Left lung (tissue), 10 donors: Measurements from ENCODE around the gene TLE3. TPM values are rescaled to one million over a fixed set of nuclear protein-coding genes. Genes with fewer than 3 reads are reported as not detected.
"Not testable (repeated sequence)": the region's sequence is repeated elsewhere in the genome, so short reads cannot be mapped to it uniquely, and the experiment has no call there.

Experiments used
- ATAC-seq: fragments of 200-7000 bp; cut with Tn5 transposase; one replicate; pipeline ENCODE4 v1.9.1; 2020; ENCODE audit warnings: moderate library complexity
- DNase-seq, 4 donors: peaks; one replicate each; pipeline ENCODE4 v3.0.0-alpha.2; 2013 to 2020
- H3K27ac ChIP-seq, 2 donors: fragments of 200-600 bp; sonication (generic) in 1 of 2; one replicate each; pipeline versions ENCODE4 v1.5.0 to v1.8.0; 2020 to 2021
- H3K27me3 ChIP-seq, 2 donors: fragments of 200-600 bp; sonication (generic) in 1 of 2; one replicate each; pipeline versions ENCODE4 v1.5.0 to v1.8.0; 2020 to 2021
- H3K36me3 ChIP-seq, 2 donors: fragments of 200-600 bp; sonication (generic) in 1 of 2; one replicate each; pipeline versions ENCODE4 v1.5.0 to v1.8.0; 2020 to 2021
- H3K4me1 ChIP-seq, 2 donors: fragments of 200-600 bp; one replicate each; pipeline ENCODE4 v1.8.0; 2021
- H3K4me3 ChIP-seq, 2 donors: fragments of 200-600 bp; sonication (generic) in 1 of 2; one replicate each; pipeline versions ENCODE4 v1.5.0 to v1.8.0; 2020 to 2021; ENCODE audit warnings: mild to moderate bottlenecking in 1 of 2
- H3K9me3 ChIP-seq, 2 donors: fragments of 200-600 bp; sonication (generic) in 1 of 2; one replicate each; pipeline versions ENCODE4 v1.5.0 to v1.8.0; 2020 to 2021
- CTCF ChIP-seq, 2 donors: fragments of 200-600 bp; sonication (generic) in 1 of 2; IDR thresholded peaks; one replicate each; pipeline versions ENCODE4 v1.5.0 to v1.8.0; 2021; ENCODE audit warnings: antibody characterized with exemption in 2 of 2
- intact Hi-C, 2 donors: fragments of 100-400 bp; cut with DNase I; formaldehyde crosslinking; loops; one replicate each; pipeline versions ENCODE4 v1.11.2 to v1.14.2; 2022
- polyA plus RNA-seq, 6 donors: library from polyadenylated mRNA; unstranded; fragments of 120-200 nt; gene quantifications; one replicate each; pipeline ENCODE4 v1.2.1, GENCODE V29; 2013; ENCODE audit not compliant: insufficient read length in 6 of 6
- total RNA-seq, 2 donors: library from RNA; stranded (reverse); fragmentation: NEBNext Ultra II Directional; extraction: Animal tissue kit (Norgen Biotek cat#: 25700); gene quantifications; one replicate each; pipeline ENCODE4 v1.2.1, GENCODE V29; 2021
- donor health status: DM: no; HTN: yes; CAD: no.
- donor health status: DM: no; HTN: no; CAD: no.

TLE3 gene
- total and polyA plus RNA-seq, 8 donors: 48.2 to 77.2 (median 62.0) TPM

GRCh38 chr15:70119911-70120508 lies 22.3 kb upstream of the TLE3 start:
- H3K27me3 ChIP-seq: no peaks in the 10 kb centered on the region
- ATAC-seq: no peak
- no peak for DNase-seq
- peaks cover 0 to 11% of the 10 kb centered on the region in 2 donors for H3K4me1 ChIP-seq
- intact Hi-C loops: no loop called here
- TF ChIP-seq CTCF (IDR thresholded peaks at IDR 0.05): no peak
- no peaks in the 10 kb centered on the region for H3K36me3 ChIP-seq
- H3K4me3 ChIP-seq: no peak overlapping the region
- no peak overlapping the region for H3K27ac ChIP-seq
- no peaks in the 10 kb centered on the region for H3K9me3 ChIP-seq

- intact Hi-C loops: no loop called here
These were observed 20.9 kb upstream of the TLE3 start for GRCh38 chr15:70118599-70118998.

GRCh38 chr15:70116317-70116716 lies 18.6 kb upstream of the TLE3 start:
- DNase-seq: no peak
- TF ChIP-seq CTCF (IDR thresholded peaks at IDR 0.05): no peak
- no peaks in the 10 kb centered on the region for H3K9me3 ChIP-seq
- ATAC-seq: no peak
- peaks cover 12 to 40% of the 10 kb centered on the region in 2 donors for H3K4me1 ChIP-seq
- no peaks in the 10 kb centered on the region for H3K36me3 ChIP-seq
- intact Hi-C loops: no loop called here
- no peaks in the 10 kb centered on the region for H3K27me3 ChIP-seq
- H3K27ac ChIP-seq: no peak overlapping the region
- no peak overlapping the region for H3K4me3 ChIP-seq

More at GRCh38 chr15:70118599-70118998, 20.9 kb upstream of the TLE3 start:
- no peak overlapping the region for H3K27ac ChIP-seq
- H3K4me3 ChIP-seq: no peak overlapping the region
- peaks cover 5 to 23% of the 10 kb centered on the region in 2 donors for H3K4me1 ChIP-seq
- no peak for DNase-seq
- TF ChIP-seq CTCF (IDR thresholded peaks at IDR 0.05): no peak
- H3K27me3 ChIP-seq: no peaks in the 10 kb centered on the region
- no peak for ATAC-seq
- H3K9me3 ChIP-seq: no peaks in the 10 kb centered on the region
- H3K36me3 ChIP-seq: no peaks in the 10 kb centered on the region

- no peak for ATAC-seq
- H3K9me3 ChIP-seq: no peaks in the 10 kb centered on the region
- TF ChIP-seq CTCF (IDR thresholded peaks at IDR 0.05): no peak
- no peak overlapping the region for H3K4me3 ChIP-seq
- H3K27me3 ChIP-seq: no peaks in the 10 kb centered on the region
- H3K36me3 ChIP-seq: no peaks in the 10 kb centered on the region
- peaks cover 12 to 45% of the 10 kb centered on the region in 2 donors for H3K4me1 ChIP-seq
- intact Hi-C loops: no loop called here
- DNase-seq: no peak
- peak overlapping the region in 1 of 2 donors; percentile 67 for H3K27ac ChIP-seq
These were observed 16.5 kb upstream of the TLE3 start for GRCh38 chr15:70114221-70114620.

- DNase-seq: peak in 2 of 4 donors; percentile 86 to 93
- intact Hi-C loops: no loop called here
- H3K27me3 ChIP-seq: no peaks in the 10 kb centered on the region
- no peaks in the 10 kb centered on the region for H3K36me3 ChIP-seq
- H3K27ac ChIP-seq: peak overlapping the region in 1 of 2 donors; percentile 67
- peaks cover 12 to 45% of the 10 kb centered on the region in 2 donors for H3K4me1 ChIP-seq
- no peak for TF ChIP-seq CTCF (IDR thresholded peaks at IDR 0.05)
- H3K9me3 ChIP-seq: no peaks in the 10 kb centered on the region
- no peak overlapping the region for H3K4me3 ChIP-seq
- peak; percentile 64 for ATAC-seq
These were observed 15.6 kb upstream of the TLE3 start for GRCh38 chr15:70113304-70113700.

- H3K4me3 ChIP-seq, DNase-seq, H3K36me3 ChIP-seq, H3K9me3 ChIP-seq, ATAC-seq, H3K27me3 ChIP-seq, intact Hi-C loops: not testable (repeated sequence)
- Histone ChIP-seq H3K4me1 (peaks cover 12 to 45% of the 10 kb centered on the region in 2 donors), H3K27ac (peak overlapping the region in 1 of 2 donors; percentile 67)
These were observed 15.0 kb upstream of the TLE3 start for GRCh38 chr15:70112572-70113303.
